Forelimb muscle (tissue), 1 donor: Measurements from ENCODE around the gene OR10G8. TPM values are rescaled to one million over a fixed set of nuclear protein-coding genes. Genes with fewer than 3 reads are reported as not detected.
"Not testable (repeated sequence)": the region's sequence is repeated elsewhere in the genome, so short reads cannot be mapped to it uniquely, and the experiment has no call there.

ENCODE experiments used
- DNase-seq: peaks from one replicate; pipeline ENCODE4 v3.0.0-alpha.2; 2013; ENCODE audit warnings: low read depth
- polyA plus RNA-seq: library from polyadenylated mRNA; unstranded; fragments of 120-200 nt; gene quantifications from one replicate; pipeline ENCODE4 v1.2.1, GENCODE V29; 2013; ENCODE audit not compliant: insufficient read length

Gene OR10G8
- not detected for polyA plus RNA-seq

GRCh38 chr11:124026498-124026897 lies at the start of gene OR10G8:
Gene OR10G8, plus strand, starts transcription at chr11:124026798. Its CDS starts 2,825 bp downstream, at chr11:124029623.
- DNase-seq = no peak

- DNase-seq = no peak
Measured at GRCh38 chr11:123977731-123978347, 48.8 kb upstream of the OR10G8 start, which contains the start of gene OR10S1. Gene OR10S1, minus strand, starts transcription at chr11:123977781. Its CDS starts 117 bp downstream, at chr11:123977664.

- no peak for DNase-seq
Measured at GRCh38 chr11:123979311-123979710, 47.3 kb upstream of the OR10G8 start.

GRCh38 chr11:123995119-123995518 lies 31.5 kb upstream of the OR10G8 start, which contains the start of gene OR10G6:
Gene OR10G6, minus strand, starts transcription at chr11:123995161. Its CDS starts 0 bp downstream, at chr11:123995161.
- no peak for DNase-seq

GRCh38 chr11:124012697-124013096 lies 13.9 kb upstream of the OR10G8 start, which contains the start of gene OR10G4:
Gene OR10G4, plus strand, starts transcription at chr11:124012997. Its CDS starts 2,578 bp downstream, at chr11:124015575.
- no peak for DNase-seq

- DNase-seq = not testable (repeated sequence)
Measured at GRCh38 chr11:124015837-124016236, 10.8 kb upstream of the OR10G8 start.

- no peak for DNase-seq
Measured at GRCh38 chr11:124036666-124037065, 10.1 kb downstream of the OR10G8 start.

GRCh38 chr11:124039557-124039956 lies 13.0 kb downstream of the OR10G8 start:
- no peak for DNase-seq

- no peak for DNase-seq
Measured at GRCh38 chr11:124041254-124041653, 14.7 kb downstream of the OR10G8 start, which contains the start of gene OR10G7. Gene OR10G7, minus strand, starts transcription at chr11:124041325. Its CDS starts 2,324 bp downstream, at chr11:124039001.

GRCh38 chr11:124043420-124043819 lies 16.8 kb downstream of the OR10G8 start:
- no peak for DNase-seq

GRCh38 chr11:124050748-124051147 lies 24.1 kb downstream of the OR10G8 start:
- DNase-seq = no peak

- no peak for DNase-seq
Measured at GRCh38 chr11:124052966-124053365, 26.4 kb downstream of the OR10G8 start.

GRCh38 chr11:124068601-124069110 lies 42.1 kb downstream of the OR10G8 start:
- no peak for DNase-seq

GRCh38 chr11:124069429-124070401 lies 43.1 kb downstream of the OR10G8 start:
- no peak for DNase-seq

GRCh38 chr11:124070915-124071622 lies 44.5 kb downstream of the OR10G8 start:
- DNase-seq = peak; percentile 26

- no peak for DNase-seq
Measured at GRCh38 chr11:124071623-124071948, 45.0 kb downstream of the OR10G8 start.

GRCh38 chr11:124072147-124072546 lies 45.5 kb downstream of the OR10G8 start:
- no peak for DNase-seq

- no peak for DNase-seq
Measured at GRCh38 chr11:124074554-124074953, 48.0 kb downstream of the OR10G8 start.

- DNase-seq = no peak
Measured at GRCh38 chr11:124075492-124075840, 48.9 kb downstream of the OR10G8 start.

- no peak for DNase-seq
Measured at GRCh38 chr11:124075841-124076651, 49.4 kb downstream of the OR10G8 start.

- no peak for DNase-seq
Measured at GRCh38 chr11:124077266-124077665, 50.7 kb downstream of the OR10G8 start.
